GM12801 (cell line): ENCODE measurements around the gene FGF19.

Source experiments
- TF ChIP-seq, protein P1 (sequence below): IDR thresholded peaks from one replicate; pipeline ENCODE4 v1.5.1; 2011; ENCODE audit warnings: control low read depth; ENCODE audit not compliant: insufficient read length; ENCODE audit errors: extremely low read depth

The FGF19 gene

DNA sequence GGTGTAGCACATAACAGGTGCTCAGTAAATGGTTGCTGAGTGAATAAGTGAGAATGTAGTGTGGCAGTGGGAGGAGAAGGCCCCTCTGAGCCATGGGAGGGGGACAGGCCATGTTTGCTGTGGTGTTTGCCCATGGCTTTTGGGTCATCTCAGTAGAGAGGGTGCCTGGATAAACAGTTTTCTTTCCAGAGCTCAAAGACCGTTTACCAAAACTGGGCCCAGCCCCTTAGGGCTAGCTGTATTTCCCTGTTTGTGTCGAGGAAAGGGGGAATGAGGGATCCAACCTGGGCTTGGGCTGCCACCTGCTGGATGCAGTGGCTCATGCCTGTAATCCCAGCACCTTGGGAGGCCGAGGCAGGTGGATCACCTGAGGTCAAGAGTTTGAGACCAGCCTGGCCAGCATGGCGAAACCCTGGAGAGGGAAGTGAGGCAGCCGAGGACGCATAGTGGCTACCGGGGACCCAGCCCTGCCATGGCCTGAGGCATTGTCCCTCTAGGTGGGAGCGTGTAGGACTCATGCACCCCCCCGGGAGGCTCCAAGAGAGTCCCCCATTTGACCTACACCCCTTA, 20.0 kb downstream of the FGF19 start:
- TF ChIP-seq, protein P1, sequence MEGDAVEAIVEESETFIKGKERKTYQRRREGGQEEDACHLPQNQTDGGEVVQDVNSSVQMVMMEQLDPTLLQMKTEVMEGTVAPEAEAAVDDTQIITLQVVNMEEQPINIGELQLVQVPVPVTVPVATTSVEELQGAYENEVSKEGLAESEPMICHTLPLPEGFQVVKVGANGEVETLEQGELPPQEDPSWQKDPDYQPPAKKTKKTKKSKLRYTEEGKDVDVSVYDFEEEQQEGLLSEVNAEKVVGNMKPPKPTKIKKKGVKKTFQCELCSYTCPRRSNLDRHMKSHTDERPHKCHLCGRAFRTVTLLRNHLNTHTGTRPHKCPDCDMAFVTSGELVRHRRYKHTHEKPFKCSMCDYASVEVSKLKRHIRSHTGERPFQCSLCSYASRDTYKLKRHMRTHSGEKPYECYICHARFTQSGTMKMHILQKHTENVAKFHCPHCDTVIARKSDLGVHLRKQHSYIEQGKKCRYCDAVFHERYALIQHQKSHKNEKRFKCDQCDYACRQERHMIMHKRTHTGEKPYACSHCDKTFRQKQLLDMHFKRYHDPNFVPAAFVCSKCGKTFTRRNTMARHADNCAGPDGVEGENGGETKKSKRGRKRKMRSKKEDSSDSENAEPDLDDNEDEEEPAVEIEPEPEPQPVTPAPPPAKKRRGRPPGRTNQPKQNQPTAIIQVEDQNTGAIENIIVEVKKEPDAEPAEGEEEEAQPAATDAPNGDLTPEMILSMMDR, result no peak

DNA sequence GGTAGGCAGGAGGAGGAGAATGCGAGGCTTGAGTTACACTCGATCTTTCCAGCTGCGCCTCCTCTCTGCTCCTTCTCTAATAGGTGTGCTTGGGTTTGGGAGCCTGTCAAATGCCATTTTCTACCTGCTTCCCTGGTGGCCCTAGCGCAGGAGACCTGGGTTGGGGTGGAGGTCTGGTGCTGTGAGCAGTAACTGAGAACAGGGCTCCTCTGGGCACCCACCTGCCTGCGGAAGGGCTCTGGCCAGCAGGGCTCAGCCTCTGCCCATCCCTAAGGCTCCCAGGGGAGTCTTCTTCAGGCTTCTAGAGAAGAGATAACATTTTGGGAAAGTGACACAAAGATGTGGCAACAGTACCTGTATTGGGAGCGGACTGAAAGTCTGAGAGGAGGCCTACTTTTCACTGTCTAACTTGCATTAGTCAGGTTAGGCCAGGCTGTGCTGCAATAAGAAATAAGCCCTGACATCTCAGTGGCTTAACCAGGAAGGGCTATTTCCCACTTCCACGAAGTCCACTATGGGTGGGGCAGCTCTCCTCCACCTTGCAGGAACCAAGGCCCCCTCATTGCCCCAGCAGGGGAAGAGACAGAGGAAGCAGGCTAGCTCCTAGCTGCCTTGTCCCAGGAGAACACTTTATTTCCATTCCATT, 21.0 kb downstream of the FGF19 start:
- TF ChIP-seq, protein P1, result no peak

DNA sequence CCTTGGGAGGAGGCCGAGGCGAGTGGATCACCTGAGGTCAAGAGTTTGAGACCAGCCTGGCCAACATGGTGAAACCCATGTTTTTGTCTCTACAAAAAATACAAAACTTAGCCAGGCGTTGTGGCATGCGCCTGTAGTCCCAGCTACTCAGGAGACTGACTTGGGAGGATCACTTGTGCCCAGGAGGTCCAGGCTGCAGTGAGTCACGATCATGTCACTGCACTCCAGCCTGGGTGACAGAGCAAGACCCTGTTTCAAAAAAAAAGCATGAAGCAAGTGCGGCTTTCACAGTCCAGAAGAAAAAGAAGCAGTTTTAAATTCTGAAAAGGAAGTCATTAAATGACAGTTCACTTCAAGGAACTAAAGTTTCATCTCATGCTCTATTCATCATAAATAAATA, 21.6 kb downstream of the FGF19 start:
- TF ChIP-seq, protein P1, result no peak

DNA sequence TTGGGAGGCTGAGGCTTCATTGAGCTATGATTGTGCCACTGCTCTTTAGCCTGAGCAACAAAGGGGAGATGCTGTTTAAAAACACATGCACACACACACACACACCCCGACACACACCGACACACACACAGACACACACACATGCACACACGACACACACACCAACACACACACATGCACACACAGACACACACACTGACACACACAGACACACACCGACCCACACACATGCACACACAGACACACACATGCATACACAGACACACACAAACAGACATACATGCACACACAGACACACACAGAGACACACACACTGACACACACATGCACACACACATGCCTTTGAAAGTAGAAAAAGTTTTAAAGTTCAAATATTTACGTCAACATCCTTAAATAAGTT, 23.1 kb downstream of the FGF19 start:
- TF ChIP-seq, protein P1, result no peak

DNA sequence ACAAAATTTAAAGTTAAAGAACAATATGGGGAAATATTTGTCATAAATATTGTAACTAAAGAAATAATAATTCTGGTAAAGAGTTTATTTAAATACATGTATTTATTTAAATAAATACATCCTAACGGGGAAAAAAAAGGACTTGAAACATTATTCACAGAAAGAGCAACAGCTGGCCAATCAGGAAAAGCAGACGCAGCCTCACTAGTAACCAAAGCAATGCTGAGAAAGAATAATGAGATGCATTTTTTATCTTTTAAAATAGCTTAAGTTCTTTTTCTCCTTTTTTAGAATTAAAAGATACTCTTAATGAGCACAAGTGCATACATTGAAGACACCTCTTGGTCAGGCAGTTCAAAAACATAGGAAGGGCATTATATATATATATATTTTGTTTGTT, 26.1 kb downstream of the FGF19 start:
- TF ChIP-seq, protein P1, result no peak

DNA sequence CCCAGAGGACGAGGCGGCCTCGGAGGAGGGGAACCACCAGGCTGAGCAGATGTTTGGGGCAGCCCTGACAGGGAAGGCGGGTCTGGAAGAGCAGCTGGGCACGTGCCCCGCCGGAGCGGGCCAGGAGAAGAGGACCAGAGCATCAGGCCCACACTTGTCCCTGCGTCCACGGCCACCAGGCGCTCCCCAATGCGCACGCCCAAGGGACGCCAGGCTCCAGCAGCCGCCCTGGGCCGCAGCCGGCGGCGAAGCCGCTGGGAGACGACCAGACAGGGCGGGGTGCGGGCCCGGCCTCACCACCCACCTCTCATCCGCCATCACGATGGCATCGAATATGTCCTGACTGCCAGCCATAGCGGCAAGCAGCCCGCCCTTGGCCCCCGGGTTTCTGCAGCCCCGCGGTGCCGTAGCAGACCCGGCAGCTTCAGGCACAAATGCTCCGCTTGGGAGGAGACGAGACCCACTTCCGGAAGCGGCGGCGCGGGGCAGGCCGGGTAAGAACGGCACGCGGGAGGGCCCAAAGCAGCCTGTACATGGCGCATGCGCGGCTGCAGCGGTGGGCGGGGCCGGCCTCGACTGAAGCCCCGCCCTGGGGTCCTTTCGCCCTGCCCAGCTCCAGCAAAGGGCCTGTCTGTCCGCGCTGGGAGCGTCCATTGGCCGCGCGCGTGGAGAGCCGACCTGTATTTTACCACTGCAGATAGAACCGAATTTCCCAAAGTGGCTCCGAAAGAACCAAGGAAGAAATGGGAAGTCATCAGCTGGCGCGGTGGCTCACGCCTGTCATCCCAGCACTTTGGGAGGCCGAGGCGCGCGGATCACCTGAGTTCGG, 28.7 kb downstream of the FGF19 start, which contains the start of gene LTO1:
LTO1 (minus strand) TSS at position 468 of the 829 bp plus-strand sequence; CDS start at position 354, 114 bp downstream.
- TF ChIP-seq, protein P1, result no peak

DNA sequence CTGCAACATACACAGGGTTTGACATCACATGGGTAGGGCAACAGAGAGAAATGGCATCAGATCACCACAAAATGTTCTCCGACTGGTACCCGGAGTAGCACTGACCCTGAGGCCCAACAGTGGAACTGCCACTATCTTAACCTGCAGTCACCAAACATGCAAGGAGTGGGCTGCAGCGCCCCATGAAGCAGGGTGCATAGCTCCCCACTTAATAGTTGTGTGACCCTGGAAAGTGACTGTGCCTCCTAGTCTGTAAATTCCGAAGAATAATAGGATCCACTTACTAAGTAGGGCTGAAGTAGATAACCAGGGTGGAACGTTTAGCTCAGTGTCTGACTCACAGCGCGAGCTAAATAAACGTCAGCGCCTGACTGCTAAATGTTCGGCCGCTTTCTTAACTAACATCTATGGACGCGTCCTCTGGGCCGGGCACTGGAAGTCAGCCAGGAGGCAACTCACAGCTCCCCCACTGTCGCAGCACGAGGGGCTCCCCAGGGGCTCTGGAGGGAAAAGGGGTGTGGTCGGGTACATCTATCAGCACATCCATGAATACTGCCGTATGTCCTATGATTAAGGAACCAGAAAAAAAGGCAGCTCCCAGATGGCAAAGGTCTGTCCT, 29.4 kb downstream of the FGF19 start:
- TF ChIP-seq, protein P1, result no peak
